GM18505 (cell line): Measurements from ENCODE around the gene MYORG.
A peak's percentile ranks its signal among the peaks of the same experiment; 100 is the strongest.

Experiments used
- ATAC-seq: cut with Tn5 transposase; IDR thresholded peaks from one replicate; pipeline ENCODE4 v1.9.1; 2021; ENCODE audit not compliant: unreplicated experiment
- POLR2A ChIP-seq: IDR thresholded peaks from 4 replicates; pipeline ENCODE4 v1.6.1; 2011; ENCODE audit warnings: borderline replicate concordance; ENCODE audit not compliant: insufficient read depth, insufficient read length; ENCODE audit errors: extremely low read depth

The MYORG gene

DNA sequence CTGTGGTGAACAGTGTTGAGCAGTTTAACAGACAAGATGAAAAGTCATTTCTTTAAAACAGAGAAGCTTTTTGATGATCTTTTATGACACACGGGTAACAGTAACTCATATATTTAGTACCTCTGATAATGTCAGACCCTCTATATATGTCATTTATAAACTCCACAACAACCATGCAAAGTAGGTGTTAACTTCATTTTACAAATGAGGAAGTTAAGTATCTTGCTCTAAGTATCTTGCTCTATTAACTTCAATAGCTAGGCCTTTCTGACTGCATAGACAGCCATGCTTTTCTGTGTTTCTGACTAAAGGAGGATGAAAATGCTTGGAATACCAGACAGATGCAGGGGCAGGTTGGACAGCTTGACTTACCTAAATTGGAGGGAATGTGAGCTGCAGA is 45.5 kb downstream of the MYORG start:
- TF ChIP-seq POLR2A = no peak
- ATAC-seq = no peak

DNA sequence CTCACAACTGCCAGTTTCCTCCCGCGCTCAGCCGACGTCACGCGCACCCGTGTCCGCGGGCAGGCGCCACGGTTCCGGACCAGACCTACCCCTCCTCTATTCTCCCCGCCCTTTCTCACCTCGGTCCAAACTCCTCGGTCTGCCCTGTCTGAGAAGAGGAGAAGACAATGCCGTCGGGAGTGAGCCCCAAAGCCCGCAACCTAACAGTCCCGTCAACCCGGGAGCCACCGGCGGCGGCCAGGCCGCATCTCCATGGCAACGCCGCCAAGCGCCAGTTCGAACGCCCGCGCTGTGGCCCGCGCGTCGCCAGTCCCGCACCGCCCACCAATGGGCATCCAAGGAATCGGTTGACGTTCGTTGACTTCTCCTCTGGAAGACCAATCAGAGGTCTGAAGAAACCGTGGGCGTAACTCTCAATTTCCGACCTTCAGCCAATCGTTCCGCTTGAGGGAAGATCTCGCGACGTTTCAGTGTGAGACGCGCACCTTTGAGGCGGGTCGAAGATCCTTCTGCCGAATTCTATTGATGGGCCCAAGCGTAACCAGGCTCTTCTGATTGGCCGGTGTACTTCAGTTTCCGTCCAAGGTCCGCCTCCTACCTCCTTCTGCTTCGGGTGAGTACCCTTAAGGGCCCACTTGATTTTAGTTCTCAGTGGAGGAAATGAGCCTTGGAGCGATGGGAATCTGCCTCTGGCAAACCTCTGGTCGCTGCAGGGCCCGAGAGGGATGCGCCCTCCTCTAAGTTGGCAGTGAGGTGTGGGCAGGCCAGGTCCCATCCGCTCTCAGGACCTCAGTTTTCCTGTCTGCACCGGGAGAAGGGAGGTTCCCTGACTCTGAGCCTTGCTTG is 47.5 kb downstream of the MYORG start, which contains the start of the genes KIF24 and NUDT2:
Gene KIF24, minus strand, starts transcription at position 282 of the 846 bp plus-strand sequence. CDS start 17,922 bp downstream, outside the sequence.
Gene NUDT2, plus strand, starts transcription at position 583 of the 846 bp plus-strand sequence. CDS start 9,471 bp downstream, outside the sequence.
- ATAC-seq = peak; percentile 91
- TF ChIP-seq POLR2A = peak; percentile 86

GRCh38 chr9:34328500-34328986 is 48.2 kb downstream of the MYORG start:
- no peak for ATAC-seq
- no peak for TF ChIP-seq POLR2A

- TF ChIP-seq POLR2A = no peak
These were observed 50.0 kb downstream of the MYORG start for GRCh38 chr9:34326690-34327089.

GRCh38 chr9:34322899-34323591 is 53.7 kb downstream of the MYORG start:
- no peak for TF ChIP-seq POLR2A
- ATAC-seq = no peak

More at GRCh38 chr9:34326690-34327089, 50.0 kb downstream of the MYORG start:
- ATAC-seq = no peak

DNA sequence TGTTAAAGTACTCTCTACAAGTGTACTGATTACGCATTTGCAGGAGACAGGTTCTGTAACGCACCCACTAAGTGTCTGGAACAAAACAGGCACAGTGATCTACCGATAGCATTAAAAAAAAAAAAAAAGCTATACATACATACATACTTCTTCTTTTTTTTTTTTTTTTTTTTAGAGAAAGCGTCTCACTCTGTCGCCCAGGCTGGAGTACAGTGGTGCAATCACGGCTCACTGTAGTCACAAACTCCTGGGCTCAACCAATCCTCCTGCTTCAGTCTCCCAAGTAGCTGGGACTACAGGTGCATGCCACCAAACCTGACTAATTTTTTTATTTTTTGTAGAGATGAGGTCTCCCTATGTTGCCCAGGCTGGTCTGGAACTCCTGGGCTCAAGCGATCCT is 55.2 kb downstream of the MYORG start:
- TF ChIP-seq POLR2A = no peak
- ATAC-seq = no peak

DNA sequence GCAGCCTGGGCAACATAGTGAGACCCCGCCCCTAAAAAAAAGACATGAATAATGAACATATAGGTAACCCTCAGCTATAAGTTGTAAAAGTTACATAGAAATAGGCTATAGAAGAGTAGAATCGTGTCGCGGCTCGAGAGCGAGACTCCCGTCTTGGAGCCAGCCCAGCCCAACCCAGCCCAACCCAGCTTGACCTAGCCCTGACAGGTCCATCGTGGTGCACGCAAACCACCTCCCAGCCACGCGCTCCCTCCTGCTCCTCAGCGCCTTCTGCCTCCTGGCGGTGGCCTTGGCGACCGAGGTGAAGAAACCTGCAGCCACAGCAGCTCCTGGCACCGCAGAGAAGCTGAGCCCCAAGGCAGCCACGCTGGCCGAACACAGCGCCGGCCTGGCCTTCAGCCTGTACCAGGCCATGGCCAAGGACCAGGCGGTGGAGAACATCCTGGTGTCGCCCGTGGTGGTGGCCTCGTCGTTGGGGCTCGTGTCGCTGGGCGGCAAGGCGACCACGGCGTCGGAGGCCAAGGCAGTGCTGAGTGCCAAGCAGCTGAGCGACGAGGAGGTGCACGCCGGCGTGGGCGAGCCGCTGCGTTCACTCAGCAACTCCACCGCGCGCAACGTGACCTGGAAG is 58.4 kb downstream of the MYORG start:
- TF ChIP-seq POLR2A = no peak

DNA sequence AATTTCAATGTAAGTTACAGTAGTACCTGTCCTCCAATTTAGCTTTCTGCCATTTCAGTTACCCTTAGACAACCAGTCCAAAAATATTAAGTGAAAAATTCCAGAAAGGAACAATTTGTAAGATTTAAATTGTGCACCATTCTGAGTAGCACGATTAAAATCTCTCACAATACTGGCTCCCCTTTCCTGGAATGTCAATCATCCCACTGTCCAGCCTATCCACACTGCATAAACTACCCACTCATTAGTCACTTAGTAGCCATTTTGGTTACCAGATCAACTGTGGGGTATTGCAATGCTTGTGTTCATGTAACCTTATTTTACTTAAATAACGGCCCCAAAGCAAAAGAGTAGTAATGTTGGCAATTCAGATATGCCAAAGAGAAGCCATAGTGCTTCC is 59.3 kb downstream of the MYORG start:
- ATAC-seq = no peak
- TF ChIP-seq POLR2A = no peak

More for the DNA sequence above, 58.4 kb downstream of the MYORG start:
- no peak for ATAC-seq
